Trophoblast cell (in vitro differentiated cells and primary cell): ENCODE data around the gene PRKCG.
"Not testable (repeated sequence)": the region's sequence is repeated elsewhere in the genome, so short reads cannot be mapped to it uniquely, and the experiment has no call there.

Experiments used
- DNase-seq, 2 donors: peaks; one replicate each; pipeline ENCODE4 v3.0.0-alpha.2; 2016
- H2AFZ ChIP-seq: 2 replicates; pipeline ENCODE4 v1.6.1; 2013; ENCODE audit warnings: low read length, moderate library complexity, mild to moderate bottlenecking; ENCODE audit not compliant: insufficient read depth, poor library complexity
- H2AK5ac ChIP-seq: 2 replicates; pipeline ENCODE4 v1.6.1; 2013; ENCODE audit warnings: mild to moderate bottlenecking, low read length
- H2BK120ac ChIP-seq: 2 replicates; pipeline ENCODE4 v1.6.1; 2013; ENCODE audit warnings: low read length, mild to moderate bottlenecking, moderate library complexity; ENCODE audit not compliant: insufficient read depth, poor library complexity
- H2BK12ac ChIP-seq: 2 replicates; pipeline ENCODE4 v1.6.1; 2013; ENCODE audit warnings: mild to moderate bottlenecking, low read length, moderate library complexity
- H2BK5ac ChIP-seq: 2 replicates; pipeline ENCODE4 v1.6.1; 2013; ENCODE audit warnings: low read length, low read depth, moderate library complexity, mild to moderate bottlenecking; ENCODE audit not compliant: poor library complexity
- H3K14ac ChIP-seq: 2 replicates; pipeline ENCODE4 v1.6.1; 2013; ENCODE audit warnings: mild to moderate bottlenecking, low read length
- H3K18ac ChIP-seq: 2 replicates; pipeline ENCODE4 v1.6.1; 2013; ENCODE audit warnings: mild to moderate bottlenecking, low read length
- H3K23ac ChIP-seq: 2 replicates; pipeline ENCODE4 v1.6.1; 2013; ENCODE audit warnings: low read length
- H3K27ac ChIP-seq: 2 replicates; pipeline ENCODE4 v1.5.1; 2013; ENCODE audit warnings: low read depth, mild to moderate bottlenecking, inconsistent platforms, low read length, moderate library complexity
- H3K27me3 ChIP-seq: 2 replicates; pipeline ENCODE4 v1.6.1; 2013; ENCODE audit warnings: inconsistent platforms, mild to moderate bottlenecking, low read length, moderate library complexity; ENCODE audit not compliant: insufficient read depth
- H3K36me3 ChIP-seq, 2 experiments: 1 replicate in 1 of 2; 2 replicates in 1 of 2; pipeline ENCODE4 v1.6.1; 2013; ENCODE audit warnings: low read length in 2 of 2, mild to moderate bottlenecking in 2 of 2, moderate library complexity in 1 of 2; ENCODE audit not compliant: insufficient read depth in 2 of 2, control insufficient read depth in 1 of 2
- H3K4ac ChIP-seq: 2 replicates; pipeline ENCODE4 v1.6.1; 2013; ENCODE audit warnings: low read depth, mild to moderate bottlenecking, low read length, moderate library complexity
- H3K4me1 ChIP-seq, 2 experiments: 1 replicate in 1 of 2; 2 replicates in 1 of 2; pipeline ENCODE4 v1.6.1; 2013; ENCODE audit warnings: low read length in 2 of 2, mild to moderate bottlenecking in 2 of 2, moderate library complexity in 1 of 2; ENCODE audit not compliant: insufficient read depth in 2 of 2, control insufficient read depth in 1 of 2
- H3K4me2 ChIP-seq: 2 replicates; pipeline ENCODE4 v1.6.1; 2013; ENCODE audit warnings: inconsistent platforms, mild to moderate bottlenecking, low read length, moderate library complexity
- H3K4me3 ChIP-seq: 2 replicates; pipeline ENCODE4 v1.5.1; 2013; ENCODE audit warnings: mild to moderate bottlenecking, low read depth, low read length, inconsistent platforms
- H3K79me1 ChIP-seq: one replicate; pipeline ENCODE4 v1.6.1; 2013; ENCODE audit warnings: low read length
- H3K79me2 ChIP-seq: 2 replicates; pipeline ENCODE4 v1.6.1; 2013; ENCODE audit warnings: low read length, mild to moderate bottlenecking; ENCODE audit not compliant: control insufficient read depth, insufficient read depth, poor library complexity
- H3K9ac ChIP-seq: 2 replicates; pipeline ENCODE4 v1.6.1; 2013; ENCODE audit warnings: mild to moderate bottlenecking, low read length
- H3K9me3 ChIP-seq: 2 replicates; pipeline ENCODE4 v1.6.1; 2013; ENCODE audit warnings: low read depth, mild to moderate bottlenecking, control low read depth, inconsistent platforms, low read length; ENCODE audit not compliant: insufficient read depth
- H4K12ac ChIP-seq: 2 replicates; pipeline ENCODE4 v1.6.1; 2013; ENCODE audit warnings: low read depth, mild to moderate bottlenecking, low read length, moderate library complexity
- H4K8ac ChIP-seq: 2 replicates; pipeline ENCODE4 v1.6.1; 2013; ENCODE audit warnings: low read depth, mild to moderate bottlenecking, low read length, moderate library complexity
- H4K91ac ChIP-seq: one replicate; pipeline ENCODE4 v1.6.1; 2013; ENCODE audit warnings: low read depth, mild to moderate bottlenecking, low read length, moderate library complexity
- WGBS: extraction: QIAGEN DNeasy Blood & Tissue Kit; methylation state at CpG from one replicate; pipeline ENCODE4 v1.1.7; 2013; ENCODE audit warnings: missing lambda C conversion rate; ENCODE audit not compliant: insufficient read length, insufficient coverage; ENCODE audit errors: extremely low coverage; 5-methylcytosine and 5-hydroxymethylcytosine counted together

The PRKCG gene

GRCh38 chr19:53948611-53949010 lies 66.6 kb downstream of the PRKCG start:
- WGBS: no CpG with 5 or more reads among the region's 5 CpGs
- H4K8ac ChIP-seq, H3K4me2 ChIP-seq, H3K14ac ChIP-seq, H3K36me3 ChIP-seq, H4K12ac ChIP-seq, H3K4me3 ChIP-seq, H3K4me1 ChIP-seq, H3K27me3 ChIP-seq, H3K79me1 ChIP-seq, DNase-seq, H2BK120ac ChIP-seq, H3K9me3 ChIP-seq, H4K91ac ChIP-seq, H2AFZ ChIP-seq, H3K4ac ChIP-seq, H3K79me2 ChIP-seq, H2BK12ac ChIP-seq, H2AK5ac ChIP-seq, H3K9ac ChIP-seq, H2BK5ac ChIP-seq, H3K27ac ChIP-seq, H3K23ac ChIP-seq, H3K18ac ChIP-seq: not testable (repeated sequence)

- Histone ChIP-seq H2BK5ac (no peak overlapping the region), H3K9me3 (peaks cover 2% of the 10 kb centered on the region), H2AK5ac (no peak overlapping the region), H4K12ac (no peak overlapping the region), H3K79me2 (no peaks in the 10 kb centered on the region), H3K79me1 (no peaks in the 10 kb centered on the region), H2AFZ (no peak overlapping the region), H3K4me3 (no peak overlapping the region), H3K27ac (no peak overlapping the region), H4K8ac (no peak overlapping the region), H3K9ac (no peak overlapping the region), H3K23ac (no peak overlapping the region), H3K4me2 (no peak overlapping the region), H3K14ac (no peak overlapping the region), H3K18ac (no peak overlapping the region), H3K4ac (no peak overlapping the region), H3K4me1 (no peaks in the 10 kb centered on the region), H2BK120ac (no peak overlapping the region), H4K91ac (no peak overlapping the region), H3K36me3 (no peaks in the 10 kb centered on the region), H2BK12ac (no peak overlapping the region), H3K27me3 (no peaks in the 10 kb centered on the region)
- no peak for DNase-seq
- no CpG with 5 or more reads among the region's 11 CpGs for WGBS
Observed at GRCh38 chr19:53951436-53951835, 69.4 kb downstream of the PRKCG start.

- H3K79me1 ChIP-seq: no peaks in the 10 kb centered on the region
- H2AFZ ChIP-seq: no peak overlapping the region
- no peak overlapping the region for H4K8ac ChIP-seq
- H3K27me3 ChIP-seq: no peaks in the 10 kb centered on the region
- no peaks in the 10 kb centered on the region for H3K4me1 ChIP-seq
- no peak overlapping the region for H3K4me3 ChIP-seq
- H3K27ac ChIP-seq: no peak overlapping the region
- H2AK5ac ChIP-seq: no peak overlapping the region
- no peak for DNase-seq
- H2BK12ac ChIP-seq: no peak overlapping the region
- H3K79me2 ChIP-seq: no peaks in the 10 kb centered on the region
- no peak overlapping the region for H3K4ac ChIP-seq
- H3K23ac ChIP-seq: peak overlapping the region; percentile 22
- no peak overlapping the region for H3K9ac ChIP-seq
- H3K18ac ChIP-seq: no peak overlapping the region
- no peak overlapping the region for H2BK120ac ChIP-seq
- WGBS: no CpG with 5 or more reads among the region's 9 CpGs
- no peak overlapping the region for H3K14ac ChIP-seq
- no peak overlapping the region for H4K12ac ChIP-seq
- no peak overlapping the region for H2BK5ac ChIP-seq
- peaks cover 2% of the 10 kb centered on the region for H3K9me3 ChIP-seq
- no peak overlapping the region for H4K91ac ChIP-seq
- no peaks in the 10 kb centered on the region for H3K36me3 ChIP-seq
- no peak overlapping the region for H3K4me2 ChIP-seq
Observed at GRCh38 chr19:53951947-53952346, 70.0 kb downstream of the PRKCG start.

GRCh38 chr19:53953383-53953782 lies 71.4 kb downstream of the PRKCG start:
- no peak overlapping the region for H3K9ac ChIP-seq
- WGBS: no CpG with 5 or more reads among the region's 8 CpGs
- H2BK120ac ChIP-seq: no peak overlapping the region
- H2BK12ac ChIP-seq: no peak overlapping the region
- H3K18ac ChIP-seq: no peak overlapping the region
- H3K23ac ChIP-seq: no peak overlapping the region
- no peaks in the 10 kb centered on the region for H3K4me1 ChIP-seq
- peaks cover 10% of the 10 kb centered on the region for H3K27me3 ChIP-seq
- H4K8ac ChIP-seq: no peak overlapping the region
- no peak overlapping the region for H3K4ac ChIP-seq
- no peak overlapping the region for H3K4me3 ChIP-seq
- H3K36me3 ChIP-seq: no peaks in the 10 kb centered on the region
- DNase-seq: no peak
- H3K27ac ChIP-seq: no peak overlapping the region
- H3K9me3 ChIP-seq: peaks cover 2% of the 10 kb centered on the region
- H3K79me2 ChIP-seq: no peaks in the 10 kb centered on the region
- no peak overlapping the region for H4K91ac ChIP-seq
- H3K79me1 ChIP-seq: no peaks in the 10 kb centered on the region
- H2BK5ac ChIP-seq: no peak overlapping the region
- no peak overlapping the region for H2AK5ac ChIP-seq
- no peak overlapping the region for H4K12ac ChIP-seq
- no peak overlapping the region for H2AFZ ChIP-seq
- H3K14ac ChIP-seq: no peak overlapping the region
- no peak overlapping the region for H3K4me2 ChIP-seq
